HepG2 (cell line): ENCODE data around the gene TRIM31. TPM values are rescaled to one million over a fixed set of nuclear protein-coding genes. Genes with fewer than 3 reads are reported as not detected.

ENCODE experiments used
- CHD2 ChIP-seq: IDR thresholded peaks from 2 replicates; pipeline ENCODE4 v1.6.1; 2011; ENCODE audit warnings: low read depth, low read length, improper control_type of control experiment
- CSRNP2 ChIP-seq: sonication (generic); formaldehyde crosslinking; conservative IDR thresholded peaks from 2 replicates; pipeline ENCODE4 v1.8.0; 2022; ENCODE audit warnings: low read depth, missing genetic modification reagents
- HMGXB3 ChIP-seq: sonication (generic); formaldehyde crosslinking; IDR thresholded peaks from 2 replicates; pipeline ENCODE4 v1.4.0; 2020; ENCODE audit warnings: missing genetic modification reagents, borderline replicate concordance
- IRF9 ChIP-seq: sonication (generic); formaldehyde crosslinking; IDR thresholded peaks from 2 replicates; pipeline ENCODE4 v1.8.0; 2022; ENCODE audit warnings: missing genetic modification reagents, mild to moderate bottlenecking, borderline replicate concordance
- RERE ChIP-seq: IDR thresholded peaks from 2 replicates; pipeline ENCODE4 v1.6.1; 2016; ENCODE audit warnings: low read depth, missing genetic modification reagents, missing compliant biosample characterization
- RFXANK ChIP-seq: IDR thresholded peaks from 2 replicates; pipeline ENCODE4 v1.6.1; 2016
- SRY ChIP-seq: sonication (generic); formaldehyde crosslinking; IDR thresholded peaks from 2 replicates; pipeline ENCODE4 v1.8.0; 2022; ENCODE audit warnings: mild to moderate bottlenecking, missing genetic modification reagents
- USF2 ChIP-seq, 2 experiments: sonication (generic) in 1 of 2; formaldehyde crosslinking in 1 of 2; IDR thresholded peaks; 2 replicates each; pipeline versions ENCODE4 v1.5.1 to v1.6.1; 2011 to 2020; ENCODE audit warnings: borderline replicate concordance in 1 of 2, low read depth in 1 of 2, low read length in 1 of 2, mild to moderate bottlenecking in 1 of 2, missing genetic modification reagents in 1 of 2, moderate library complexity in 1 of 2
- ZNF350 ChIP-seq: sonication (generic); formaldehyde crosslinking; IDR thresholded peaks from 2 replicates; pipeline ENCODE4 v1.4.0; 2020; ENCODE audit warnings: mild to moderate bottlenecking, low read depth, missing genetic modification reagents, borderline replicate concordance
- ZNF547 ChIP-seq: sonication (generic); formaldehyde crosslinking; IDR thresholded peaks from 2 replicates; pipeline ENCODE4 v1.5.1; 2020; ENCODE audit warnings: mild to moderate bottlenecking, missing genetic modification reagents
- ZNF816 ChIP-seq: sonication (generic); formaldehyde crosslinking; IDR thresholded peaks from 2 replicates; pipeline ENCODE4 v1.8.0; 2022; ENCODE audit warnings: missing genetic modification reagents, mild to moderate bottlenecking, borderline replicate concordance
- polyA plus RNA-seq, 8 experiments: library from polyadenylated mRNA; depleted of rRNA in 3 of 8; stranded (reverse) in 7 of 8; unstranded in 1 of 8; fragments of >200 nt; fragmentation: Illumina TruSeq in 4 of 8; extraction: Trizol in 4 of 8; gene quantifications; 2 replicates each; pipeline versions ENCODE4 v1.2.1 to v1.2.3, GENCODE V29; 2011 to 2016; ENCODE audit warnings: low read depth in 4 of 8, missing spikeins in 1 of 8, mixed read lengths in 1 of 8; ENCODE audit not compliant: insufficient read depth in 1 of 8
- total RNA-seq, 5 experiments: library from RNA; depleted of rRNA; stranded (reverse); fragments of >200 nt; fragmentation: Illumina TruSeq; extraction: Trizol; gene quantifications; 2 replicates each; pipeline ENCODE4 v1.2.3, GENCODE V29; 2016; ENCODE audit warnings: low read depth in 1 of 5

The TRIM31 gene
- total and polyA plus RNA-seq, 2 of the 13 experiments (the other 11 are each of a cell fraction or from before 2014, with no cell fraction given) = 0.13 to 0.51 TPM

GRCh38 chr6:30061092-30061857, 51.6 kb downstream of the TRIM31 start, which contains the start of gene POLR1H (continued):
- TF ChIP-seq RERE (CRISPR knock-in tag) = peak; percentile 74
- peak; percentile 81; the same call in 1 of the 2 replicates for TF ChIP-seq IRF9 (CRISPR knock-in tag)
- peak; percentile 96 for TF ChIP-seq ZNF350
- TF ChIP-seq ZNF547 (CRISPR knock-in tag) = peak; percentile 83; the same call in 1 of the 2 replicates
- no peak for TF ChIP-seq CSRNP2 (CRISPR knock-in tag)
- no peak for TF ChIP-seq USF2 (IDR thresholded peaks at IDR 0.05; ENCODE audit: low read depth, low read length)
- no peak for TF ChIP-seq USF2 (CRISPR knock-in tag; IDR thresholded peaks at IDR 0.05; ENCODE audit: borderline replicate concordance)
- no peak for TF ChIP-seq CHD2
- peak; percentile 51; the same call in 1 of the 2 replicates for TF ChIP-seq HMGXB3 (CRISPR knock-in tag)
- TF ChIP-seq RFXANK (CRISPR knock-in tag) = peak; percentile 87; the same call in 1 of the 2 replicates
- TF ChIP-seq ZNF816 (CRISPR knock-in tag) = no peak
- TF ChIP-seq SRY (CRISPR knock-in tag) = no peak; the same call in none of the 2 replicates
